Measurements from ENCODE around the gene MORF4L2.

DNA sequence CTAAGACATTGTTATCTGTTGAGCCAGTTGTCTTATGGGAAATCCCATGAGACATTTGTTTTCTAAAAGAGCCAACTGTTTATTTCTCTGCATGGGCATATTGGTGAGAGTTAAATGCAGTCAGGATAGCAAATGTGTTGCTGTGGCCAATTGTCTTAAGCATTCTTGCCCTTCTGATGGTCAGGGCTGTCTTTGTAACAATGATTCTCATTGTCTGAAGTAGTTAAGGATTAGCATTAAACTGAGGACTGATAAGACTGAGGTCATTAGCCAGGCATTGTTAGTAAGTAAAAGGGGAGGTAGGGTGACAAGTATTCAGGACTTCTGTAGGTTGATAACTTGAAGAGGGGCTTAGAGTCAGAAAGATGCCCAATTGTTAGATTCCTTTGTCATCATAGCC lies 11.2 kb upstream of the MORF4L2 start:
- TF ChIP-seq POLR2A (IDR thresholded peaks at IDR 0.05; ENCODE audit: low read depth, low read length), result no peak
- TF ChIP-seq TAF1 (IDR thresholded peaks at IDR 0.05; ENCODE audit: low read depth, low read length), result no peak
- no peak for TF ChIP-seq POU2F2 (IDR thresholded peaks at IDR 0.05; ENCODE audit: low read depth, low read length)
- no peak for TF ChIP-seq POLR2AphosphoS5 (IDR thresholded peaks at IDR 0.05; ENCODE audit: low read depth, low read length)
- no peak for TF ChIP-seq PAX5 (IDR thresholded peaks at IDR 0.05; ENCODE audit: insufficient read depth, low read length, severe bottlenecking)

Data from GM12891 (cell line).